SW480 (cell line): ENCODE results near the gene ATP11C.
"Not testable (repeated sequence)": the region's sequence is repeated elsewhere in the genome, so short reads cannot be mapped to it uniquely, and the experiment has no call there.

Experiments
- DNase-seq: peaks from one replicate; pipeline ENCODE4 v3.0.0-alpha.2; 2016; ENCODE audit warnings: low spot score

Gene ATP11C

GRCh38 chrX:139932901-139933796, at the start of gene ATP11C:
ATP11C (minus strand) TSS chrX:139933053; CDS start chrX:139932042, 1,011 bp downstream.
- peak; percentile 91 for DNase-seq

- DNase-seq: no peak
Measured at GRCh38 chrX:139974471-139974870, 41.6 kb upstream of the ATP11C start.

DNA sequence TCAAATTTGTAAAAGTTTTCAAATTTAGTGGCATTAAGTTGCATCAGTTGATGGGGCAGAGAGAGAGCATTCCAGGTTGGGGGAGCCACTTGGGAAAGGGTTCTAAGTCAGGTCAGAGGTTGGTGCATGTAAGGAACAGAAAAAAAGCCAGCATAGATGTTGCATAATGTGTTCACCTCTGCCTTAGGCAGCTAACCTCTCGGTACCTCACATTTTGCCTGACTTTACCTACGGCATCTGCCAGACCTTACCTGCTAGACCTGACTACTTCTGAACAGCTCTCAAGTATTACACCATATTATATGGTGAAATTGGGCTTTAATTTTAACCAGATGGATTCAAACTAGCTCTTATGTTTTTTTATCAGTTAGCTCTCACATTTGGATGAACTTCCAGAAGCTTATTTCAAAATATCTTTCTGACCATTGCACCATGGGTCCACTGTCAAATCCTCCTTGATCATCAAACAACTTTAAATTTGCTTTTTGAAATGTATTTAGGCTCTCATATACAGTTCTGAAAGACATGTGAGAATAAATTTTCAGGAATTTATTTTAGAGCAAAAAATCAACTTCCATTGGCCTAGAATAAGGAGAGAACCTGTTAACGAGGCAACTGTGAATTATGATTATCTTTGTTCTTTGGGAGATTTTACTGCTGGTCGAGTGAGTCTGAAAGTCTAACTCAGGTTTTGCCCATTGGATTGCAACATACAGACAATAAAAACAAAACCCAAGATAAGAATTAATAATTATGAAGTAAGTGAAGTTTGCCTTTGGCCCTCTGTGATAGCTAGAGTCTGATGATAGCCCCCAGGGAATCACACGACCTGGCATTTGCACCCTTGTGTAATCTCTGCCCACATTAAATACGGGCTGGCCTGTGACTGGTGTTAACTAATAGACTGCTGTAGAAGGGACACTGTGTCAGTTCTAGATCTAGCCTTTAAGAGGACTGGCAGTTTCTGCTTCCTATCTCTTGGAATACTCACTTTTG, 40.1 kb upstream of the ATP11C start:
- no peak for DNase-seq

- DNase-seq: no peak
Measured at GRCh38 chrX:139972113-139972512, 39.3 kb upstream of the ATP11C start.

GRCh38 chrX:139971394-139971749, 38.5 kb upstream of the ATP11C start:
- DNase-seq: no peak

DNA sequence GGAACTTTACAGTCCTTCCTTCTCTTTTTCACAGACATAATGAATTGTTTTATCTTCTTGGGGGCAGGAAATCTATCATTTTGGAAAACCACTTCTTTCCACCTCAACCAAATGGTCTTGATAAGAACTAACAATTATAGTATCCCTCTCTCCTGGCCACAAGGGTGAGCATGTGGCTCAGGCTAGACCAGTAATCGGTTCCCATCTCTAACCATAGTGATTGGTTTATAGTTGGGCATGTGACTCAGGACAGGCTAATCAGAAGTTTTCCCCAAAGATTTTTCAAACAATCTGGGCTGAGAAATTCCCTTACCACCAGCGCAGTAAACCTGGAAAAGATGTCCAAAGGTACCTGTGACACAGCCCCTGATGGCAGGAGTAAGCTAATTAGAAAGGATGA, 36.4 kb upstream of the ATP11C start:
- DNase-seq: no peak

DNA sequence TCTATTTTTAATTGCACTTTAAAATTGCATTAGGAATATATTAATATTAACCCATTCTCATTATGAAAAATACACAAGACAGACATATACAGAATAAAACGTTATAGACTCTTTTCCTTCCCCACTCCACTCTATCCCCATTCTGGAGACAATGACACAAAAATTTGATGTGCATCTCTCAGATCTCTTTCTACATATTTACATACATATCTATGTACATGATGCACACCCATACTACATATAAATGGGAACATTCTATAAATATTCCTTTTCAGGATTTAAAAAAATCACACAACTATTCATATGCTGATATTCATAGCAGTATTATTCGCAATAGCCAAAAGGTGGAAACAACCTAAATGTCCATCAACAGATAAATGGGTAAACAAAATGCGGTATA, 34.9 kb upstream of the ATP11C start:
- no peak for DNase-seq

- no peak for DNase-seq
Measured at GRCh38 chrX:139967300-139967699, 34.4 kb upstream of the ATP11C start.

DNA sequence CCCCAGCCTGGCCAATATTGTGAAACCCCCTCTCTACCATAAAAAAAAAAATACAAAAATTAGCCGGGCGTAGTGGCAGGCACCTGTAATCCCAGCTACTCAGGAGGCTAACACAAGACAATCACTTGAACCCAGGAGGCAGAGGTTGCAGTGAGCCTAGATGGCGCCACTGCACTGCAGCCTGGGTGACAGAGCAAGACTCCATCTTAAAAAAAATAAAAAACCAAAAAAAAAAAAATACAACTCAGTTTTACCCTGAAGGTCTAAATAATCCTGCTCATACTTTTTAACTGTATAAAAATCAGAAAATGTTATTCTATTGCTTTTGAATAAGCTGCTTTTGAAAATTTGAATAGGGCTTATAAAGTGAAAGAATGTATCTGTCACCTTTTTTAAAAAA, 33.3 kb upstream of the ATP11C start:
- DNase-seq: not testable (repeated sequence)

DNA sequence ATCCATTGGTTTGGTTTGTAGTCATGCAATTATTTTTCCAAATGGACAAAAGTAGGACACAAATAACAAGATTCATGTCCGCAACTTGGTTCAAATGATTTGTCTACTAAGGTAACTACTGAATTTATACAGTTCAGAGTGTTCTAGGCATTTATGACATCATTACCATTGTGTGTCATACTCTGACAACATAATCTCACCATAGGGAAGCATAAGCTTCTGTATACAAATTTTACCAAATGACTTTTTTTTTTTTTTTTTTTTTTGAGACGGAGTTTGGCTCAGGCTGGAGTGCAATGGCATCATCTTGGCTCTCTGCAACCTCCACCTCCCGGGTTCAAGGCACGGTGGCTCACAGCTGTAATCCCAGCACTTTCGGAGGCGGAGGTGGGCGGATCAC, 32.6 kb upstream of the ATP11C start, which contains the start of gene CXorf66:
TSS of gene CXorf66 (minus strand) at position 101 of the 400 bp plus-strand sequence. CDS start at position 76, 25 bp downstream.
- no peak for DNase-seq

- DNase-seq: not testable (repeated sequence)
Measured at GRCh38 chrX:139961091-139961490, 28.2 kb upstream of the ATP11C start.

GRCh38 chrX:139949703-139950102, 16.9 kb upstream of the ATP11C start:
- no peak for DNase-seq

DNA sequence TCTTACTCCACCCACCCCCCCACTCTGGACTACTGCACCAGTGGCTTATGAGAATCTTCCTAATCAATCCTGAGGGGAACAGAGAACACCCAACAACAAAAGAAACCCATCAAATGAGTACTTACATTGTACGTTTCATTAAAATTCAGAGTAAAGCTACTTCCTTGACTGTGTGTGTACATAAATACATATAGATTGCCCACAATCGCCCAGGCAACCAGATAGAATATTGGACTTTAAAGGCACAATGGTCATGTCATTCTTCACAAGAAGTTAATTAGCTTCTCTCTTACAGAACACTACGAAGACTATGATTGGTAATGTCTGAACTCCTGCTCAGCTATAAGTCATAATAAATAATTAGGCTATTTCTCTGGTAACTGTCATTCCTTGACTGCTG, 12.2 kb upstream of the ATP11C start:
- DNase-seq: no peak

DNA sequence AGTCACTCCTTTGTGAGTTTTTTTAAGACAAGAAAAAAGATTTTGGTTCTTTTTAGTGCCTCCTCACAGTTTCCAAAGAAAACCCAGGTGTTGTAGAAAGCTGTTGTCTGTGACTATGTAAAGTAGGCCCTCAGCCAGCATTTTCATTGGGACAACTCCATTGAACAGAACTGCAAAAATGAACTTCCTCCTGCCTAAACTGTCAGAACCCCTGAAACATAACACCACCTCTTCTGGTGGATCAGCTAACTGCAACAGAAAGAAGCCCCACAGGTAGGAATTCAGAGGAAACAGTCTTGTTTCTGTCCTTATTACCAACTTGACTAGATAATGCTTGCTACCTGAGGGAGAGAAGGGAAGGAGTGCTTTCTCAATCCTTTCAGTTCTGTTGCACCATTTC, 3.4 kb upstream of the ATP11C start:
- peak; percentile 11 for DNase-seq

- DNase-seq: peak; percentile 39
Measured at GRCh38 chrX:139933904-139934303, 1.1 kb upstream of the ATP11C start.

- peak; percentile 41 for DNase-seq
Measured at GRCh38 chrX:139932073-139932900, 566 bp downstream of the ATP11C start.

GRCh38 chrX:139931646-139932072, 1.2 kb downstream of the ATP11C start:
- no peak for DNase-seq

GRCh38 chrX:139930916-139931645, 1.8 kb downstream of the ATP11C start:
- peak; percentile 35 for DNase-seq

GRCh38 chrX:139930401-139930800, 2.5 kb downstream of the ATP11C start:
- no peak for DNase-seq

DNA sequence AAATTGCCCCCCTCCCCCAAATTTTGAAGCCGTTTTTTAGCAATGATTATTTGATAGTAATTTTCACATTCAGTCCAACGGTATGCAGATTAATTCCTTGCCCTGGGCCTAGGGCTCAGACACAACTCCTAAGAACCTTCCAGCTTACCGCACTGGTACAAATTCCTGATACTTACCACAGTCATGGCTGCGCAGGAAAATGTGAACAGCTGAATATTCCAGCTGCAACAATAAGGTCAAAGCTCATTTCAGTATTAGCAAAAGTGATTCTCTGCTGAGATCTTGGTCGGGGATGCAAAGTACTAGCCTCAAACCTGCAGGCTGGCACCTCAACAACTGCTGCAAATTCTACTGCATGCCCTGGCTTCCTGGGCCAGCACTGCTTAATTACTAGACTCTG, 3.0 kb downstream of the ATP11C start:
- DNase-seq: no peak

- no peak for DNase-seq
Measured at GRCh38 chrX:139924696-139925095, 8.2 kb downstream of the ATP11C start.
